Middle frontal gyrus (tissue), 1 donor: ENCODE results near the gene TUBE1.

ENCODE experiments used
- DNase-seq: peaks from one replicate; pipeline ENCODE4 v3.0.0-alpha.2; 2015; ENCODE audit warnings: low spot score; ENCODE audit errors: extremely low spot score

The TUBE1 gene

GRCh38 chr6:112036088-112036637 is 51.1 kb downstream of the TUBE1 start:
- DNase-seq, result no peak

- DNase-seq, result no peak
Observed at GRCh38 chr6:112034616-112034995, 52.7 kb downstream of the TUBE1 start.

DNA sequence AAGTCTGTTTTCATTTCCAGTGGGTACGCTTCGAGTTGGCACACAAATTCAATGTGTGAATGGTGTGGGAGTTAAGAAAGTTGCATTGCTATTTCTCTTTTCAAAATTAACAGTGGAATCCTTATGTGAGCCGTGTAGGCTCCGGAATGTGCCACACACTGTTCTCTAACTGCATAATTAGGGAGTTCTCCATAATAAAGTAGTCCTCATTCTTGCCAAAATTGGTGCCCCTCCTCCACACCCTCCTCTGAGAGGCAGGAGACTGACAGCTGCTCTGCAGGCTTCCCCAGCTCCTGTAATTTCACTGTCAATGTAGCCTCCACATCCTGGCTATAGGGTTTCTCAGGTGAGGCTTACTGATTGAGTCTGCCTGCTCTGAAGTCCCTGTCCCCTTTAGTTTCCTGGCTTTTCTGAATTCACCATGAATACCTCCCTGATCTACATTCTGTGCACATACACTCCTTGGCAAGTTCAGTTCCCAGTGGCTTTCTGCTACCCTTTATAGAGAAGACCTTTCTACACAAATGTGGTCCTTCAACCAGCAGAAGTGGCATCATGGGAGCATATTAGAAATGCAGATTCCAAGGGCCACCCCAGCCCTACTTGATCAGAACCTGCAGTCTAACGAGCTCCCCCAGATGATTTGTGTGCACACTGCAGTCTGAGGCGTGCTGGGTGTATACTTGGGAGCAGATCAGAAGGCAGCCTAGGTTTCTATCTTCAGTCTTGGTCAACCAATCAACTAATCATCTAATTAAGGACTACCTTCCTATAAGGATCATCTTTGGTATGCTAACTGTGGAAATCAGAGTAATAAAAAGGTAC is 53.3 kb downstream of the TUBE1 start:
- peak; percentile 41 for DNase-seq

DNA sequence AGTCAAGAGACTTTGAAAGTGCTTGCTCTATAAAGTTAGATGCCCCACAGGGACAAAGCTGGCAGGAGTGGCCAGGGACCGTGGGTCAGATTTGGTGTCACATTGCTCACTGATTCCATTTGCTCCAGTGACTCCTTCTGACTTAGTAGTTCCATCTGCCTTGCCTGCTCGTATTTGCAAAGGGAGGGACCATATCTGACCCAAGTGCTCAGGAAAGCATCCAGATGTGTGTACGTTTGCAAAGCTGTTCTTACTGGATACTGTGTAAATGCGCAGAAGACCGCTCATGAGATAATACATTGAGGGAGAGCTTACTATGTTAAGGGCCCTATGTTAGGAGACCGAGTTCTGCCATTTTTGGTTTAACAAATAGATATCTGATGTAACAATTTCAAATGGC is 54.6 kb downstream of the TUBE1 start:
- no peak for DNase-seq

DNA sequence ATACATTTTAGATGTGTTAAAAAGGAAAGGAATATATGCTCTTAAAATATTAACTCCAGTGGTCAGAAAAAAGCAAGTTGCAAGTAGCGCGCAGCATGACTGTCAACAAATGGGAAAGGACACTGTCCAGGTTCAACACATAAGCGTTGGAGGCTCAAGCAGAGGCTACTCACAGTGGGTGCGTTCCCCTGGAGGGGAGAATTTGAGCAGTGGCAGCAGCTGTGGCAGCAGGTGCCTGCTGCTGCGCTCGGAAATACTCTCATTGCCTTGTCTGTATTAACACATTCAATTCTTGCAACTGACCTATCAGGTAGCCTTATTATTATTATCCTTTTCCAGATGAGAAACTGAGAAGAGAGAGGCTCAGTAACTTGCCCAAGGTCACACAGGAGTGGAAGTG is 55.3 kb downstream of the TUBE1 start:
- no peak for DNase-seq

GRCh38 chr6:112030961-112031660 is 56.2 kb downstream of the TUBE1 start:
- DNase-seq, result no peak

- no peak for DNase-seq
Observed at GRCh38 chr6:112030206-112030960, 56.9 kb downstream of the TUBE1 start.

DNA sequence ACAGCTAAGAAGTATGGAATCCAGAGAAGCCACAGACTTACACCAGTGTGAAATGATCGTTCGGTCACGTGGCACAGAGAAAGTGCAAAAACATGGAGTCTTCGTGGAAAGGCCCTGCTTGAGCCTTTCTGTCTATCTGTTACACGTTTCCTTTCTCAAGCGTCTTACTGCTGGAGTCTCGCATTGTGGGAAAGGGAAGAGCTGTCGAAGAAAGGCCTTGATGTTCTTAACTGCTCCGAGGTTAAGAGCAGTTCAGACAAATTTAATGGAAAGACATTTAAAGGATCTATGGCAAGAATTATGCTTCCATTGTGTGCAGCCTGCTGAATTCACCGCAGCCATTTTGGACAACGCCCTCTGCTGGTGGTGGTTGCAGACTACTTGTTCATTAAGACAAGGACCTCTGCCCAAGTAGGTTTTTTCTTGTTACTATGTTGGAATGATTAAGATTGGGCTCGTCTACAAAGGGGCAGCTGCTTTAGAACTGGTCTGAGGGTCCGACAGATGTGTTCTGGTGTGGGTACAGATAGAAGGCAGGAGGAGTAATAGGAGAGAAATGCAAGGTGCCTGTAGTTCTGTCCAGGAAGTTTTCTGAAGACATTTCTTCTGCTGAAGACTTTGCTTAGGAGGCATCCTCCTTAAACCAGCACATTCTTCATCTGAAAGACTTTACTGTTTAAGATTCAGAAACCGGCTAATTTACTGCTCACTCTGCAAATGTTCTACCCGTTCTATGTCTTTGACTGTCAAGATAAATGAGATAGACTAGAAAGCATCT is 58.0 kb downstream of the TUBE1 start:
- no peak for DNase-seq

- no peak for DNase-seq
Observed at GRCh38 chr6:112027942-112028674, 59.2 kb downstream of the TUBE1 start.

DNA sequence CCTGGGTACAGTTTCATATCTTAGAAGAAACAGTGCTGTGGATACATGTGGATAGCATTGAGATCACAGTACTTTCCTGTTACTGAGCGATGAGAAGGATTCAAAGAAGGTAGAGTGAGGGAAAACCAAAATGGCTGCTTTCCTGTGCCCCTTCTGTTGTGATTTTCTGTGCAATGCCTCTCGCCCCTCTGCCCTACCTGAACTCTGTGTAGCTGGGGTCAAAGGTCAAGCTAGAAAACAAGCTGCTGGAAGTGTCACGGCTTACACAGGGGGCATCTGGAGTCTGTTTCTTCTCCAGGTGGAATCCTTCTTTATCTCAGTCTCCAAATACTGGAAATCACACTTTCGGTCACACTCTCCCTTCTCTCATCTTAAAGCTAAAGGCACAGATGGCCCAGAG is 60.3 kb downstream of the TUBE1 start:
- DNase-seq, result no peak

DNA sequence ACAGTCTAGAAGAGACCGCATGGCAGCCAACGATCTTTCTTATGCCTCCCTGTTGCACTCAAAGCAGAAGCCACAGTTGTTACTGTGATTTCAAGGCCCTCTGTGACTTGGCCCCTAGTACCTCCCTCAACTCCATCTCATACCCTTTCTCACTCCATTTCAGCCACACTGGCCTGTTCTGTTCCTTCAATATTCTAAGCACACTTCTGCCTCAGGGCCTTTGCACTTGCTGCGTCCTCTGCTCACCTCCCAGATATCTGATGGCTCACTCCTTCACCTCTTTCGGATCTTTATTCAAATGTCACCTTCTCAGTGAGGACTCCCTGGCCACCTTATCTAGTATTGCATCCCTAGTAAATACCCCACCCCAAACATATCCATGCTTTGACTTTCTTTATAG is 62.8 kb downstream of the TUBE1 start:
- DNase-seq, result no peak

- DNase-seq, result no peak
Observed at GRCh38 chr6:112022749-112023148, 64.5 kb downstream of the TUBE1 start.

DNA sequence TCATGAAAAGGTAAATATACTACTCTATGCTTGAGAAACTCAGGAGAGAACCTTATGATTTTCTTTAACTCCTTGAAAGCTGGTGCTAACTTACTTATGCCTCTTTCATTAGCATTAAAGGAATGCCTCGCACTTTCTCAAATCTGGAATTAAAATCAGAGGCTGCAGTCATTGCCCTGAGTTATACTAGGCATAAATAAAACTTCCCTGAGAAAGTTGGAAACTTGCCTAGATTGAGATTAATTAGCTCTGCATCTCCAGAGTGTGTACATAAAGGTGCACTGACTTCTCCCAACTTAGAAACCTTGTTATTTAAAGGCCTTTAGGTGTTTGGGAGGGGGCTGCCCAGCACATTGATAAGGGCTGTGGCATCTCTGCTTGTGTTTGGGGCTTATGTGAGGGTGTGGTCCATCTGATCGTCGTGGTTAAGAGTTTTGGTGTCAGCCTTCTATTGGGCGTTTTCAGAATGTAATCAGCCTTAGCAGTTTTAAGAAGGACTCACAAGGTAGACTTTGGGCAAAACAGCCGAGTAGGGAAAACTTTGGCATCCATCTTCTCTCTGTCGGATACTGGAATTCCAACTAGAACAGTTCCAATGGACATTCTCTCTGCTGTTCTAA is 65.5 kb downstream of the TUBE1 start:
- no peak for DNase-seq
